ENCODE results near the gene CDC45. TPM values are rescaled to one million over a fixed set of nuclear protein-coding genes. Genes with fewer than 3 reads are reported as not detected.

The CDC45 gene
- total RNA-seq, 1 donor from 2014 or later, result 31.2 TPM

- no peak for DNase-seq (ENCODE audit: low read depth)
- peak; percentile 6 for TF ChIP-seq CTCF (conservative IDR thresholded peaks at IDR 0.05; ENCODE audit: low read depth, low read length)
- H3K4me3 ChIP-seq (ENCODE audit: low read depth, low read length), result no peak overlapping the region
Measured at GRCh38 chr22:19488884-19489843, 9.4 kb downstream of the CDC45 start.

GRCh38 chr22:19490628-19491230 lies 11.0 kb downstream of the CDC45 start:
- TF ChIP-seq CTCF (conservative IDR thresholded peaks at IDR 0.05; ENCODE audit: low read depth, low read length), result no peak
- no peak for DNase-seq (ENCODE audit: low read depth)
- H3K4me3 ChIP-seq (ENCODE audit: low read depth, low read length), result no peak overlapping the region

GRCh38 chr22:19492504-19493174 lies 12.9 kb downstream of the CDC45 start:
- no peak for TF ChIP-seq CTCF (conservative IDR thresholded peaks at IDR 0.05; ENCODE audit: low read depth, low read length)
- no peak for DNase-seq (ENCODE audit: low read depth)
- no peak overlapping the region for H3K4me3 ChIP-seq (ENCODE audit: low read depth, low read length)

- DNase-seq (ENCODE audit: low read depth), result no peak
- no peak for TF ChIP-seq CTCF (conservative IDR thresholded peaks at IDR 0.05; ENCODE audit: low read depth, low read length)
- H3K4me3 ChIP-seq (ENCODE audit: low read depth, low read length), result no peak overlapping the region
Measured at GRCh38 chr22:19494001-19494560, 14.4 kb downstream of the CDC45 start.

- H3K4me3 ChIP-seq (ENCODE audit: low read depth, low read length), result no peak overlapping the region
- no peak for TF ChIP-seq CTCF (conservative IDR thresholded peaks at IDR 0.05; ENCODE audit: low read depth, low read length)
- DNase-seq (ENCODE audit: low read depth), result no peak
Measured at GRCh38 chr22:19494676-19495173, 15.0 kb downstream of the CDC45 start.

- peak; percentile 31 for TF ChIP-seq CTCF (conservative IDR thresholded peaks at IDR 0.05; ENCODE audit: low read depth, low read length)
- no peak for DNase-seq (ENCODE audit: low read depth)
- no peak overlapping the region for H3K4me3 ChIP-seq (ENCODE audit: low read depth, low read length)
Measured at GRCh38 chr22:19495562-19496323, 16.0 kb downstream of the CDC45 start.

All from epithelial cell of proximal tubule (primary cell).